Ovary (tissue), 9 donors: ENCODE data around the gene TET3. TPM values are rescaled to one million over a fixed set of nuclear protein-coding genes. Genes with fewer than 3 reads are reported as not detected.
A peak's percentile ranks its signal among the peaks of the same experiment; 100 is the strongest.

ENCODE experiments used
- DNase-seq, 5 donors: peaks; one replicate each; pipeline ENCODE4 v3.0.0-alpha.2; 2019 to 2020
- H3K27ac ChIP-seq, 2 donors: fragments of 200-600 bp; one replicate each; pipeline versions ENCODE4 v1.5.1 to v1.8.0; 2019 to 2022
- H3K27me3 ChIP-seq: fragments of 200-600 bp; one replicate; pipeline ENCODE4 v1.8.0; 2022
- H3K36me3 ChIP-seq: fragments of 200-600 bp; sonication (generic); one replicate; pipeline ENCODE4 v1.5.1; 2019
- H3K4me1 ChIP-seq: one replicate; pipeline ENCODE4 v1.8.1; 2013; ENCODE audit warnings: mild to moderate bottlenecking, moderate library complexity; ENCODE audit not compliant: insufficient read depth
- H3K4me3 ChIP-seq: fragments of 200-600 bp; sonication (generic); one replicate; pipeline ENCODE4 v1.5.1; 2017
- H3K9me3 ChIP-seq, 2 donors: fragments of 200-600 bp in 1 of 2; sonication (generic) in 1 of 2; one replicate each; pipeline versions ENCODE4 v1.5.1 to v1.8.1; 2013 to 2019; ENCODE audit warnings: mild to moderate bottlenecking in 1 of 2, moderate library complexity in 1 of 2
- CTCF ChIP-seq, 3 donors: fragments of 450-650 bp in 2 of 3; fragments of 200-600 bp in 1 of 3; IDR thresholded peaks; one replicate each; pipeline versions ENCODE4 v1.5.1 to v1.8.0; 2016 to 2022; ENCODE audit warnings: antibody characterized with exemption in 3 of 3, mild to moderate bottlenecking in 1 of 3
- EP300 ChIP-seq: sonication (generic); formaldehyde crosslinking; IDR thresholded peaks from one replicate; pipeline ENCODE4 v1.6.1; 2017; ENCODE audit warnings: antibody characterized with exemption
- POLR2A ChIP-seq: fragments of 450-650 bp; IDR thresholded peaks from one replicate; pipeline ENCODE4 v1.6.1; 2017; ENCODE audit warnings: antibody characterized with exemption, mild to moderate bottlenecking, moderate library complexity
- WGBS, 3 donors: extraction: QIAGEN DNeasy Blood & Tissue Kit in 1 of 3; methylation state at CpG; one replicate each; pipeline versions ENCODE4 v1.1.5 to v1.1.7; 2013 to 2017; 5-methylcytosine and 5-hydroxymethylcytosine counted together
- intact Hi-C, 4 donors: fragments of 100-400 bp; cut with DNase I; formaldehyde crosslinking; loops; one replicate each; pipeline versions ENCODE4 v1.11.0 to v1.15.1; 2022 to 2023
- polyA plus RNA-seq, 2 donors: library from polyadenylated mRNA; stranded (reverse); fragments of 200-250 nt in 1 of 2; fragments of 350-450 nt in 1 of 2; fragmentation: Illumina TruSeq in 1 of 2; extraction: RNeasy Lipid Tissue Mini Kit (QIAGEN cat#74804) in 1 of 2; gene quantifications; one replicate each; pipeline ENCODE4 v1.2.3, GENCODE V29; 2013 to 2014
- total RNA-seq, 7 donors: library from RNA; depleted of rRNA in 2 of 7; stranded (reverse); fragments of >200 nt in 2 of 7; fragmentation: NEBNext Ultra II Directional in 3 of 7; extraction: Animal tissue kit (Norgen Biotek cat#: 25700) in 3 of 7; gene quantifications; one replicate each; pipeline versions ENCODE4 v1.1.0 to v1.2.4, GENCODE V29; 2016 to 2023
- donor health status: DM: no; HTN: no; CAD: no; lungs with moderate emphysema.
- donor health status: DM: no; HTN: no; CAD: no.
- donor health status: Bipolar disorder and iron deficiency.
- donor health status: DM: yes; HTN: yes; CAD: no.
- donor health status: DM: no; HTN: no; CAD: no.
- donor health status: DM: yes; HTN: yes; CAD: no.

TET3 gene
- total and polyA plus RNA-seq, 9 donors = 2.6 to 13.5 (median 6.8) TPM

- H3K36me3 ChIP-seq = no peaks in the 10 kb centered on the region
- peaks cover 36% of the 10 kb centered on the region for H3K4me1 ChIP-seq
- H3K4me3 ChIP-seq = peak overlapping the region; percentile 66
- intact Hi-C loops = loop anchor here in 1 of 4 donors (5.0 to 10.0 kb wide), 2 partner anchors 75 to 178 kb away; partner anchors contain the start of genes DGUOK and STAMBP
- peak overlapping the region in 1 of 2 donors; percentile 47 for H3K27ac ChIP-seq
- TF ChIP-seq EP300 = no peak
- peak in 1 of 3 donors; percentile 19 for TF ChIP-seq CTCF (IDR thresholded peaks at IDR 0.05)
- peak; percentile 82 for TF ChIP-seq POLR2A
- DNase-seq = peak; percentile 83 to 90 (median 87)
- H3K9me3 ChIP-seq = no peaks in the 10 kb centered on the region
- 0 to 1% (median 1%) methylated on average over 50 to 68 of the region's 68 CpGs for WGBS, 3 donors
- no peaks in the 10 kb centered on the region for H3K27me3 ChIP-seq
Observed at GRCh38 chr2:74002505-74003421, 18.1 kb downstream of the TET3 start.

- 14 to 23% (median 15%) methylated on average over 16 of the region's 16 CpGs for WGBS, 3 donors
- DNase-seq = peak in 4 of 5 donors; percentile 48 to 76 (median 58)
- no peak overlapping the region for H3K27ac ChIP-seq
- H3K36me3 ChIP-seq = no peaks in the 10 kb centered on the region
- H3K9me3 ChIP-seq = no peaks in the 10 kb centered on the region
- intact Hi-C loops = loop anchor here in 1 of 4 donors (5.0 to 10.0 kb wide), 2 partner anchors 76 to 179 kb away; partner anchors contain the start of genes DGUOK and STAMBP
- H3K27me3 ChIP-seq = no peaks in the 10 kb centered on the region
- peaks cover 37% of the 10 kb centered on the region for H3K4me1 ChIP-seq
- TF ChIP-seq CTCF (IDR thresholded peaks at IDR 0.05) = no peak
- TF ChIP-seq POLR2A = no peak
- no peak for TF ChIP-seq EP300
- H3K4me3 ChIP-seq = peak overlapping the region; percentile 66
Observed at GRCh38 chr2:74003494-74004211, 18.9 kb downstream of the TET3 start.

- no peak overlapping the region for H3K27ac ChIP-seq
- no peaks in the 10 kb centered on the region for H3K9me3 ChIP-seq
- no peak for TF ChIP-seq EP300
- TF ChIP-seq CTCF (IDR thresholded peaks at IDR 0.05) = no peak
- TF ChIP-seq POLR2A = no peak
- WGBS, 3 donors = 72 to 78% (median 77%) methylated on average over 18 of the region's 18 CpGs
- intact Hi-C loops = loop anchor here in 1 of 4 donors (5.0 to 10.0 kb wide), 2 partner anchors 77 to 180 kb away; partner anchors contain the start of genes DGUOK and STAMBP
- H3K27me3 ChIP-seq = no peaks in the 10 kb centered on the region
- H3K36me3 ChIP-seq = no peaks in the 10 kb centered on the region
- H3K4me3 ChIP-seq = no peak overlapping the region
- DNase-seq = no peak
- H3K4me1 ChIP-seq = peaks cover 42% of the 10 kb centered on the region
Observed at GRCh38 chr2:74004212-74005182, 19.8 kb downstream of the TET3 start.
